NCI-H2107 treated with DMSO at 0.1 percent for 48 hours (cell line): Measurements from ENCODE around the gene CHEK1.
"Not testable (repeated sequence)": the region's sequence is repeated elsewhere in the genome, so short reads cannot be mapped to it uniquely, and the experiment has no call there.

Source experiments
- DNase-seq: peaks from one replicate; lab custom pipeline; 2025; ENCODE audit not compliant: unreplicated experiment; lab: John Stamatoyannopoulos, UW

The CHEK1 gene

GRCh38 chr11:125624756-125625213 lies at the start of gene CHEK1:
Gene CHEK1 (plus strand): TSS chr11:125625163. CDS start chr11:125626769, 1,606 bp downstream.
- no peak for DNase-seq

GRCh38 chr11:125577181-125577580 lies 47.8 kb upstream of the CHEK1 start:
- not testable (repeated sequence) for DNase-seq

- no peak for DNase-seq
Observed at GRCh38 chr11:125578783-125579182, 46.2 kb upstream of the CHEK1 start.

- no peak for DNase-seq
Observed at GRCh38 chr11:125579811-125580210, 45.2 kb upstream of the CHEK1 start.

DNA sequence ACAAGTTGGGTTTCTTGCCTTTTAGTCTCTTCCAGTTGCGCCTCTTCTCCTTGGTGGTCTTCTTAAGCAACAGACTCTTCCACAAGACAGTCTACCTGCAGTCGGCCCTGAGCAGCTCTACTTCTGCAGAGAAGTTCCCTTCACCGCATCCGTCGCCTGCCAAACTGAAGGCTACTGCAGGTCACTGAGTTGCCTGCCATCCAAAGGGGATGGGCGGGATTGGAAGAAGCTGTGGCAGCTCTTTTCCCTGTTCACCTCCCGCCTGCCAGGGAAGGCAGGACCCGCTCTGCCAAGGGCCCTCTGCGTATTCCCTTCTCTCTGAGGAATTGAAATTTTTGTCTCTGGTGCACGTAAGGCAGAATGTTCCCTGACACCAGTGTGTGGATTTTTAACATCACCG lies 41.5 kb upstream of the CHEK1 start:
- no peak for DNase-seq

GRCh38 chr11:125585487-125585886 lies 39.5 kb upstream of the CHEK1 start:
- no peak for DNase-seq

DNA sequence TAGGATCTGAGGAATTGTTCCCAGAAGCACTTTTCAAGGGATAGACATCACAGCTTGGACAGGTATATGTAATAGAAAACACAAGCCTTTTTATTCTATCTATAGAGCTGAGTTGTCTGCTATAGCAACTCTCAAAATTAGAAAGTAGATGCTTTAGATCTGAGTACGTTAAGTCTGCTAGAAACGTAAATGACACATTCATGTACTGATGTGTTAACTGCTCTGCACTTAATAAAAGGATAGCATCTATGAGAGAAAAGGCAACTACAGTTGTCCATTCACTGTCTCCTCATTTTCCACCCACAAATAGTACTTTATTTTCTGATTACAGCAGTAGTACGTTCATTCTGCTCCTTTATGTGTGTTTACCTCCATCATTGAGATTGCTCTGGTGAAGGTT lies 38.3 kb upstream of the CHEK1 start:
- DNase-seq = no peak

- DNase-seq = no peak
Observed at GRCh38 chr11:125587480-125587879, 37.5 kb upstream of the CHEK1 start.

DNA sequence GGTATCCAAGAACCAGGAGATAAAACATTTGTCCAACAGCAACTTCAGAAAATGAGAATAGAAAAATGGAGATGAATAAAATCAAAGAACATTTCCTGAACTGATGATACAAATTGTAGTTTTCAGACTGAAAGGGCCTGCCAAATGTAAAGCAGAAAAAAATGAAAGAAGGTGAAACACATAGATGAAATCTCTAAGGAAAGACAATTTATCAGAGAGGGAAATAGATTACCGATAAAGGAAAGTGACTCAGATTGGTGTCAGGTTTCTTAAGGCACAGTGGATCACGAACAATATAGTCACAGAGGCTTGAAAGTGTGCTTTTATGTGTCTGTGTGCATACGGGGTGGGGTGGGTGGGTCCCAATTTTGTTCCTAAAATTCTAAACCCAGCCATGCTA lies 36.5 kb upstream of the CHEK1 start:
- no peak for DNase-seq

DNA sequence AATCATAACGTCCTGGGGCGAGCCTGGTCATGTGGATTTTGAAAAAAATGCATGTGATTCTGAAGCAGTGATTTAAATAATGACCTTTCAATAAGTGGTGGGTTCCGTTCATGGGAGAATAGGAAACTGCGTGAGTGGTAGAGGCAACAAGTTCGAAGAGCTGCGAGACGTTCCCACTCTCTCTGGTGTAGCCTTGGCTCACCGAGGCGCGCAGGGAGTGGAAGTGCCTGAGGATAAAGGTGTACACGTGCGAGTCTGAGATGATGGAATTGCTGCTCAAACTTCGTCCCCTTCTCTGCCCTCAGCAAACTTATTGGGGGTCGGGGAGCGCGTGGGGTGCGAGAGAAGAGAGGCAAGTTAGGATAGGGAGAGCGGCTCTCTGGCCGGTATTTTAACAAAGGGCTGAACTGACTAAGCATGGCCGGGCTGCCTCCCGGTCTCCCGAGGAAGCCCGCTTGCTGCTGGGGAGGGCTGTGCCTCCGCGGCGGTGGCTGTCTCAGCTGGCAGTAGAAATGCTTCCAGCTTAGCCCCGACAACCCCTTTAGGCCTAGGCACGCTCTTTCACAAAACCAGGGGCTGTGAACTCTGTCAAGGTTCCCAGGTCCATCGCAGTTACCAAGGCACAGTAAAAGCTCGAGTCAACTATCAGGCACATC lies 33.2 kb upstream of the CHEK1 start:
- no peak for DNase-seq

DNA sequence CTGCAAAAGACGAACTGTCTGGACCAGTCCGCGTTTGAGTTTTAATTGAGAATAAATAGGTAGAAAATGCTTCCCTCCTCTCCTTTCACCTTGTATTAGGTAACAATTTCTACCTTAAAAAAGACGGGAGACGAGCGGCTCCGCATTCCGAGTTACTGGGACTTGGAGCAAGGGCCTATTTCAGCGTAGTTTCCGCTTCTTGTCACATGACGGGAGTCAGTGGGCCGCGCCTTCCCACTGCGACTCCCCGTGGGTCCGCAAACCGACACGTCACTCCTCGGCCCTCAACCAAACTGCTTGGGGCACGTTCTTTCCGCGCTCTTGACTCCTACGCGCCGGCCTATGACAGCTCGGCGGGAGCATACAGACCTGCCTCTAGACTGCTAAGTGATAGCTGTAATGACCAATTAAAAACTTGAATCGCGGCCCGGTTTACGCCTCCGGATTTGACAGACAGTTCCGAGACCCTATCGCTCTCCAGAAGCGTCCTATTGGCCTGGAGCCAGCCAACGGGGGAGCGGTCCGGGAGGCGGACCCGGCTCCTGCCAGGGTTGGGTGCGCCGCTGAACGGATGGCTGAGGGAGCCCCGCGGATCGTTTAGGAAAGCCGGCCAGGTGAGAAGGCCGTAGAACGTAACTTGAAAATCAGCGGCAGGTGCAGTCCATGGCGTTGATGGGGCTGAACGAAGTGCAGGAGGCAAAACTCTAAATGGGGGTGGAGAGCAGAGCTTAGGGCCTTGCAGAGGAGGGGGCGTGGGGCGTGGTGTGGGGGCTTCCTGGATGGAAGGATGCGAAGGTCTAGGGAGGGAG lies 32.5 kb upstream of the CHEK1 start, which contains the start of gene STT3A:
Gene STT3A, plus strand, starts transcription at position 548 of the 809 bp plus-strand sequence. CDS start 3,064 bp downstream, outside the sequence.
- peak; percentile 91 for DNase-seq

- DNase-seq = no peak
Observed at GRCh38 chr11:125593114-125593820, 31.7 kb upstream of the CHEK1 start.

GRCh38 chr11:125594958-125595357 lies 30.0 kb upstream of the CHEK1 start:
- DNase-seq = no peak

DNA sequence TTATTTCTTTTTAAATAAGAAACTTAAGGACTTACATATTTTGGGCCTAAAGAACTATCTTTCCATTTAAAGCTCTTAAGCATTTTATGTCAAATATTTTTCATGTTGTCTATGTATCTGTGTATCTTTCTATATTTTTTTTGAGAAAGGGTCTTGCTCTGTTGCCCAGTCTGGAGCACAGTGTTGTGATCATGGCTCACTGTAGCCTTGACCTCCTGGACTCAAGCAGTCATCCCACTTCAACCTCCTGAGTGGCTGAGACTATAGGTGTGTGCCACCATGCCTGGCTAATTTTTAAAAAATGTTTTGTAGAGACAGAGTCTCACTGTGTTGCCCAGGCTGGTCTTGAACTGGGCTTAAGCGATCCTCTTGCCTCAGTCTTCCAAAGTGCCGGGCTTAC lies 24.3 kb upstream of the CHEK1 start:
- DNase-seq = no peak

DNA sequence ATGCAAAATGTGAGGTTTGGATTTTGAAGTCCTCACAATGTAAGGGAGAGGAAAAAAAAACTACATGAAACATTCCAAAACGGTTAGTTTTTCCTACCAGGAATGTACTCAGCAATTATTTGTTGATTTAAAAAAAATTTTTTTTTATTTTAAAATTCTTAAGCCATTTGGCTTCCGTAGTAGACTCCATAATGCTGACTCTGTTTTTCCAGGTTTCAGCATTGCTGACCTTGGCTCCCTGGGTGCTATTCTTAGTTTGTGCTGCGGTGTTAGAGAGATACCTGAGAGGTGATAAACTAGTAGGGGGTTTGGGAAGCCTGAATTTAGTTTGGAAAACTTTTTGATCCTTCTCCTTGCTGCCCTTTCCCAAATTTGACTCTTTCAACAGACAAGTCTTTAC lies 21.8 kb upstream of the CHEK1 start:
- DNase-seq = no peak

GRCh38 chr11:125605417-125605816 lies 19.5 kb upstream of the CHEK1 start:
- no peak for DNase-seq

- DNase-seq = no peak
Observed at GRCh38 chr11:125609545-125609944, 15.4 kb upstream of the CHEK1 start.

DNA sequence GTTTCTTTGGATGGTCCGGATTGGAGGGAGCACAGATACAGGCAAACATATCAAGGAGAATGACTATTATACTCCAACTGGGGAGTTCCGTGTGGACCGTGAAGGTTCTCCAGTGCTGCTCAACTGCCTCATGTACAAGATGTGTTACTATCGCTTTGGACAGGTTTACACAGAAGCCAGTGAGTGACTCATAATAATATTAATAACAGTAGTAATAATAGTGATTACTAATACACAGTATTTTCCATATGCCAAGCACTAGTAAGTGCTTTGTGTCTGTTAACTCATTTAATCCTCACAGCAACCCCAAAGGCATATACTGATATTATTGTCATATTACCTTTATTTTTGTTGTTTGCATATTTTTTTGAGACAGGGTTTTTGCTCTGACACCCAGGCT lies 6.6 kb upstream of the CHEK1 start:
- no peak for DNase-seq

DNA sequence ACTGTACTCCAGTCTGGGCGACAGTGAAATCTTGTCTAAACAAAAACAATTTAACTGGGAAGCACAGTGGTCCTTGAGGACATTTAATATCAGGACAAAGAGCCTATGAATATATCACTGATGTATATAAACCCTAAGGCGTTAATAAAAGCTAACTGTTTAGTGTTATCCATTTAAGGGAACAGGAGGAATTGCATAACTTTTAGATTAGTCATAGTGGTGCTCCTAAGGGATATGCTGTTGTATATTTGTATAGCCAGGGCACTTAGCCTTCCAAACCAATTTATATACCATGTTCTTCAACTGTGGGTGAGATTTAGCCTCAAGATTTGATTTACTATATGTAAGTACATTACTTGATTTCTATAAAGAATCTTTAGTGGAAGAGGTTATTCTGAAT lies 3.0 kb upstream of the CHEK1 start:
- DNase-seq = no peak

DNA sequence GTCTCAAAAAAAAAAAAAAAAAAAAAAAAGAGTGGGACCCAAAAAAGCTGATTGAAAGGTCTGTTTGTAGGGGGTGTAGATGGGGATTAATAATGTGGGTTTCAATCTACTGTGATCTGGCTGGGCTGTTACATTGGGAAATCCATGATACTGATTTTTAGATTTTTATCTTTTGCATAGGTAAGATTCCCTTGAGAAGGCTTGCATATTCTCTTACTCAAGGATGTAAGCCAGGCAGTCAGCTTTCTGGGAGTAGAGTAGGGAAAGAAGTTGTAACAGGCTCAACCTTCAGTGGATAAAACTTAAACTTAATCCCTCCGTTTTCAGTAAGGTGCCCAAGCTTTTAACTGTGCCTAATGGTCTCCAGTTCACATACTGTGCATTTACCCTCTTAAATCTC lies 1.9 kb upstream of the CHEK1 start:
- no peak for DNase-seq

GRCh38 chr11:125625225-125625629 lies 264 bp downstream of the CHEK1 start:
- DNase-seq = no peak
